Measurements from ENCODE around the gene KRT85.

Gene KRT85

DNA sequence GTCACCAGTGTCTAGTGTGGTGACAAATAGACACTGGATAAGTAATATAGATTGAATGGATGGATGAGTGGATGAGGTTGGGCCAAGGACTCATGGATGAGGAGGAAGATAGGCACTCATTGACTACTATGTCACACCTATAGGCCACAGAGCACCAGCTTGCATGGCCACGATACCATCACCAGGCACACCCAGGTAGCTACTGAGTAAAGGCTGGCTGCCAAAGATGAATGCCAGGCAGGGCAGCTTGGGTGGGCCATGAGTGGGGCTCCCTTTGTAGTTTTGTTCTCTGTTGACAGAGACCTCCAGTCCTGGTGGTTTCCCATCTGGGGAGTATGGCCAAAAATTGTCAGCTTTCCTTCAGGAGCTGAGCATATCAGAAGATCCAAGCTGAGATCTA is 34.9 kb downstream of the KRT85 start:
- Histone ChIP-seq H3K79me2 (ENCODE audit: low read length) (no peaks in the 10 kb centered on the region), H3F3A (ENCODE audit: insufficient read depth, low read length) (no peaks in the 10 kb centered on the region), H4K20me1 (ENCODE audit: insufficient read depth, low read length) (no peaks in the 10 kb centered on the region), H3K36me3 (replicated peaks; ENCODE audit: insufficient read depth, low read length) (no peaks in the 10 kb centered on the region), H3K4me3 (ENCODE audit: low read length) (no peak overlapping the region), H3K27me3 (replicated peaks; ENCODE audit: insufficient read depth, low read length) (0 out of 2 replicates have a peak, but pooled peaks cover 3% of the 10 kb centered on the region), H3K27ac (ENCODE audit: low read length) (no peak overlapping the region), H2AFZ (ENCODE audit: low read length) (no peak overlapping the region), H3K9ac (ENCODE audit: low read length) (no peak overlapping the region), H3K9me2 (replicated peaks; ENCODE audit: insufficient read depth, low read length) (no peaks in the 10 kb centered on the region), H3K4me2 (ENCODE audit: low read depth, low read length) (no peak overlapping the region), H3K4me1 (ENCODE audit: low read length) (peaks cover 6% of the 10 kb centered on the region), H3K9me3 (replicated peaks; ENCODE audit: insufficient read depth, low read length) (no peaks in the 10 kb centered on the region)
- no peak for TF ChIP-seq EZH2 (optimal IDR thresholded peaks at IDR 0.05; ENCODE audit: low read depth, low read length)
- no peak for TF ChIP-seq EZH2phosphoT487 (IDR thresholded peaks at IDR 0.05; ENCODE audit: low read length)
- TF ChIP-seq, protein P1, sequence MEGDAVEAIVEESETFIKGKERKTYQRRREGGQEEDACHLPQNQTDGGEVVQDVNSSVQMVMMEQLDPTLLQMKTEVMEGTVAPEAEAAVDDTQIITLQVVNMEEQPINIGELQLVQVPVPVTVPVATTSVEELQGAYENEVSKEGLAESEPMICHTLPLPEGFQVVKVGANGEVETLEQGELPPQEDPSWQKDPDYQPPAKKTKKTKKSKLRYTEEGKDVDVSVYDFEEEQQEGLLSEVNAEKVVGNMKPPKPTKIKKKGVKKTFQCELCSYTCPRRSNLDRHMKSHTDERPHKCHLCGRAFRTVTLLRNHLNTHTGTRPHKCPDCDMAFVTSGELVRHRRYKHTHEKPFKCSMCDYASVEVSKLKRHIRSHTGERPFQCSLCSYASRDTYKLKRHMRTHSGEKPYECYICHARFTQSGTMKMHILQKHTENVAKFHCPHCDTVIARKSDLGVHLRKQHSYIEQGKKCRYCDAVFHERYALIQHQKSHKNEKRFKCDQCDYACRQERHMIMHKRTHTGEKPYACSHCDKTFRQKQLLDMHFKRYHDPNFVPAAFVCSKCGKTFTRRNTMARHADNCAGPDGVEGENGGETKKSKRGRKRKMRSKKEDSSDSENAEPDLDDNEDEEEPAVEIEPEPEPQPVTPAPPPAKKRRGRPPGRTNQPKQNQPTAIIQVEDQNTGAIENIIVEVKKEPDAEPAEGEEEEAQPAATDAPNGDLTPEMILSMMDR (IDR thresholded peaks at IDR 0.05; ENCODE audit: low read length), result no peak
- DNase-seq, result no peak

DNA sequence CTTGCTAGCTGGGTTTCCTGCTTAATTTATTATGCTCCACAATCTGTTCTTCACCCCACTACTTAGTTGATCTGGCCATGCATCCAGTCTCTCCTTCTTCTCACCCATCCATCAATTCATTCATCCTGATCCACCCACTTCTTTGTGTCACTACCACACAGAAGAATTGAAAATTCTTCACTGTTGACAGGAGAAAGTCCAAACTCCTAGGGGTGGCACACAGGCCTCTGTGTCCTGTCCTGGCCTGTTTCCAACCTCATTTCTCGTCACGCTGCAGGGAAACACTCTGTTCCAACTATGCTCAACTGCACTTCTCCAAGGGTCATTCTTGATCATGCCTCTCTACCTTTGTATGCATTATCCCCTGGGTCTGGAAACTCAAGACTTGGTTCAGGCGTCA is 35.4 kb downstream of the KRT85 start:
- no peak overlapping the region for H3K27ac ChIP-seq (ENCODE audit: low read length)
- DNase-seq, result no peak
- H3K9me2 ChIP-seq (replicated peaks; ENCODE audit: insufficient read depth, low read length), result no peaks in the 10 kb centered on the region

GRCh38 chr12:52331039-52331438 is 36.2 kb downstream of the KRT85 start:
- Histone ChIP-seq H3K9me3 (replicated peaks; ENCODE audit: insufficient read depth, low read length) (no peaks in the 10 kb centered on the region), H3K9me2 (replicated peaks; ENCODE audit: insufficient read depth, low read length) (no peaks in the 10 kb centered on the region), H3K27me3 (replicated peaks; ENCODE audit: insufficient read depth, low read length) (peaks cover 3% of the 10 kb centered on the region; the same call in 1 of the 2 replicates), H4K20me1 (ENCODE audit: insufficient read depth, low read length) (no peaks in the 10 kb centered on the region), H3K36me3 (replicated peaks; ENCODE audit: insufficient read depth, low read length) (no peaks in the 10 kb centered on the region), H3K4me2 (ENCODE audit: low read depth, low read length) (no peak overlapping the region), H3K79me2 (ENCODE audit: low read length) (no peaks in the 10 kb centered on the region), H2AFZ (ENCODE audit: low read length) (no peak overlapping the region), H3K9ac (ENCODE audit: low read length) (no peak overlapping the region), H3K4me3 (ENCODE audit: low read length) (no peak overlapping the region), H3F3A (ENCODE audit: insufficient read depth, low read length) (no peaks in the 10 kb centered on the region), H3K4me1 (ENCODE audit: low read length) (peaks cover 6% of the 10 kb centered on the region), H3K27ac (ENCODE audit: low read length) (no peak overlapping the region)
- TF ChIP-seq EZH2 (optimal IDR thresholded peaks at IDR 0.05; ENCODE audit: low read depth, low read length) (no peak), EZH2phosphoT487 (IDR thresholded peaks at IDR 0.05; ENCODE audit: low read length) (no peak)
- TF ChIP-seq, protein P1 (IDR thresholded peaks at IDR 0.05; ENCODE audit: low read length), result no peak
- DNase-seq, result no peak

More for the DNA sequence above, 35.4 kb downstream of the KRT85 start:
- Histone ChIP-seq H3K9ac (ENCODE audit: low read length) (no peak overlapping the region), H2AFZ (ENCODE audit: low read length) (no peak overlapping the region), H4K20me1 (ENCODE audit: insufficient read depth, low read length) (no peaks in the 10 kb centered on the region), H3K27me3 (replicated peaks; ENCODE audit: insufficient read depth, low read length) (0 out of 2 replicates have a peak, but pooled peaks cover 3% of the 10 kb centered on the region), H3K36me3 (replicated peaks; ENCODE audit: insufficient read depth, low read length) (no peaks in the 10 kb centered on the region), H3K79me2 (ENCODE audit: low read length) (no peaks in the 10 kb centered on the region), H3K4me1 (ENCODE audit: low read length) (peaks cover 6% of the 10 kb centered on the region), H3K9me3 (replicated peaks; ENCODE audit: insufficient read depth, low read length) (no peaks in the 10 kb centered on the region), H3F3A (ENCODE audit: insufficient read depth, low read length) (no peaks in the 10 kb centered on the region), H3K4me2 (ENCODE audit: low read depth, low read length) (no peak overlapping the region), H3K4me3 (ENCODE audit: low read length) (no peak overlapping the region)
- TF ChIP-seq, protein P1 (IDR thresholded peaks at IDR 0.05; ENCODE audit: low read length), result no peak
- TF ChIP-seq EZH2 (optimal IDR thresholded peaks at IDR 0.05; ENCODE audit: low read depth, low read length) (no peak), EZH2phosphoT487 (IDR thresholded peaks at IDR 0.05; ENCODE audit: low read length) (no peak)
